GM21360 (cell line): ENCODE measurements around the gene ATP10A.
"Not testable (repeated sequence)": the region's sequence is repeated elsewhere in the genome, so short reads cannot be mapped to it uniquely, and the experiment has no call there.

Experiments
- ATAC-seq: cut with Tn5 transposase; IDR thresholded peaks from one replicate; pipeline ENCODE4 v1.9.1; 2021; ENCODE audit warnings: mild to moderate bottlenecking, moderate library complexity; ENCODE audit not compliant: unreplicated experiment

The ATP10A gene

GRCh38 chr15:25780479-25781255, 82.5 kb downstream of the ATP10A start:
- no peak for ATAC-seq

GRCh38 chr15:25778161-25778560, 85.0 kb downstream of the ATP10A start:
- no peak for ATAC-seq

- ATAC-seq, result no peak
Observed at GRCh38 chr15:25777037-25777436, 86.1 kb downstream of the ATP10A start.

- no peak for ATAC-seq
Observed at GRCh38 chr15:25776071-25776746, 86.9 kb downstream of the ATP10A start.

GRCh38 chr15:25775317-25775912, 87.7 kb downstream of the ATP10A start:
- ATAC-seq, result peak; percentile 87

GRCh38 chr15:25774871-25775270, 88.3 kb downstream of the ATP10A start:
- ATAC-seq, result no peak

GRCh38 chr15:25773248-25773647, 89.9 kb downstream of the ATP10A start:
- ATAC-seq, result no peak

- no peak for ATAC-seq
Observed at GRCh38 chr15:25772500-25772899, 90.6 kb downstream of the ATP10A start.

- ATAC-seq, result not testable (repeated sequence)
Observed at GRCh38 chr15:25771736-25772135, 91.4 kb downstream of the ATP10A start.

GRCh38 chr15:25771338-25771706, 91.8 kb downstream of the ATP10A start:
- ATAC-seq, result no peak

GRCh38 chr15:25770618-25771337, 92.3 kb downstream of the ATP10A start:
- ATAC-seq, result no peak

GRCh38 chr15:25770031-25770430, 93.1 kb downstream of the ATP10A start:
- no peak for ATAC-seq

- ATAC-seq, result no peak
Observed at GRCh38 chr15:25768271-25768670, 94.9 kb downstream of the ATP10A start.

GRCh38 chr15:25767356-25768151, 95.6 kb downstream of the ATP10A start:
- no peak for ATAC-seq

GRCh38 chr15:25766417-25766816, 96.7 kb downstream of the ATP10A start:
- no peak for ATAC-seq

- no peak for ATAC-seq
Observed at GRCh38 chr15:25764980-25765735, 98.0 kb downstream of the ATP10A start.

- ATAC-seq, result no peak
Observed at GRCh38 chr15:25763954-25764353, 99.2 kb downstream of the ATP10A start.

GRCh38 chr15:25763331-25763751, 99.8 kb downstream of the ATP10A start:
- no peak for ATAC-seq

GRCh38 chr15:25761971-25762662, 101.0 kb downstream of the ATP10A start:
- ATAC-seq, result no peak
